IgD-negative memory B cell (primary cell): Measurements from ENCODE around the gene IL11RA. TPM values are rescaled to one million over a fixed set of nuclear protein-coding genes. Genes with fewer than 3 reads are reported as not detected.

Experiments used
- H3K27ac Mint-ChIP-seq, 3 donors: one replicate each; pipeline ENCODE4 v1.8.0; 2020 to 2022; ENCODE audit warnings: mild to moderate bottlenecking in 3 of 3, mixed read lengths in 3 of 3, moderate library complexity in 1 of 3
- H3K27me3 Mint-ChIP-seq: one replicate; pipeline ENCODE4 v1.8.0; 2021; ENCODE audit warnings: mixed read lengths
- H3K36me3 Mint-ChIP-seq: one replicate; pipeline ENCODE4 v1.8.0; 2020; ENCODE audit warnings: mild to moderate bottlenecking, mixed read lengths
- H3K4me1 Mint-ChIP-seq, 3 donors: one replicate each; pipeline ENCODE4 v1.8.0; 2020 to 2022; ENCODE audit warnings: mixed read lengths in 3 of 3, mild to moderate bottlenecking in 1 of 3
- H3K4me3 Mint-ChIP-seq, 4 donors: one replicate each; pipeline ENCODE4 v1.8.0; 2020 to 2022; ENCODE audit warnings: mild to moderate bottlenecking in 4 of 4, mixed read lengths in 4 of 4, moderate library complexity in 3 of 4
- H3K9me3 Mint-ChIP-seq, 3 donors: one replicate each; pipeline ENCODE4 v1.8.0; 2020 to 2021; ENCODE audit warnings: mixed read lengths in 3 of 3, mild to moderate bottlenecking in 1 of 3
- polyA plus RNA-seq: library from polyadenylated mRNA; unstranded; fragments of 300-500 nt; fragmentation: Illumina TruSeq; gene quantifications from one replicate; pipeline ENCODE4 v1.2.3, GENCODE V29; 2021

Gene IL11RA
- polyA plus RNA-seq, 1 donor from 2014 or later: 4.7 TPM

DNA sequence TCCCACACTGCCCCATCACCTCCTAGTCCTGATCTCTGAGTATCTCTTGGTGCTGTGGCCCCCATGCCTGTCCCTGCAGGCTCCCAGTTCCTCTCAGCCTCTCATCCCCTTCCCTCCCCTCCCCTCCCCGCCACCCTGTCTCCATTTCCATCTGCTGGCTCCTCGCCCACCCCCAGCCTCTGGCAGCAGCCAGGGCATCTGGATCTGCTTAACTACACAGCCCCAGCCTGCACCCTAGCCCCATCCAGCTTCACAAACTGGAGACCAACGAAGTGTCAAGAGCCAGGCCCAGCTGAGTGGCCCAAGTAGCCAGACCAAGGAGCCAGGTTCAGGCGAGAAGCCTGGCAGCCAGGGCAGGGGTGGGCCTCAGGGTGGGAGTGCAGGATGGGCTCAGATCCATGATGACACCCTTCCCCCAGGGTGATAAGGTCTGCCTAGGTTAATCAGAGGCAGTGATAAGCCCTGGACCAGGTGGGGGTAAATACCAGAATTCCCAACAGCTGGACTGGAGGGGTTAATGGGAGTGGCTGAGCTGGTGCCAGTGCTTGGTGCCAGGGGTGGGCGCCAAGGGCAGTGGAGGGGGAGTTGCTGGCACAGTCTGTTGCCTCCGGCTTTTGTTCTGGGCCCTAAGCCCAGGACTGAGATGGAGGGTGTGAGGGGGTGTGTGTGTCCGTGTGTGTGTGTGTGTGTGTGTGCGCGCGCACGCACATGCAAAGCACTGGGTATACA lies 2.5 kb downstream of the IL11RA start:
- peaks cover 2% of the 10 kb centered on the region for H3K36me3 Mint-ChIP-seq

DNA sequence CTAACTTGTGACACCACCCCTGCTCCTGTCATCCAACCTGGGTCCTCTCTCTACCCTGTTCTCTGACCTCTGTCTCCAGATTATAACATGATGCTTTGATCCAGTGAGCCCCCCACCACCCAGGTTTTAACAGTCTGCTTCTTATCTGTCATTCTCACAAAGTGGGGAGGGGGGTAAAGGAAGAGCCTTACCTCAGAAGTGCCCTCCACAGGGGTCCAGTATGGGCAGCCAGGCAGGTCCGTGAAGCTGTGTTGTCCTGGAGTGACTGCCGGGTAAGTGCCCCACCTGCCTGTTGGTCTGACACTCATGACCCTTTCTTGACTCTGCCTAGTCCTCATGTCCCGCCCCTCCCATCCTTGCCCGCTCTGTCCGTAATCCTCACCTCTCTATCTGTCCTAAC lies 3.4 kb downstream of the IL11RA start:
- peaks cover 0 to 5% (median 3%) of the 10 kb centered on the region in 3 donors for H3K4me1 Mint-ChIP-seq
- no peaks in the 10 kb centered on the region for H3K9me3 Mint-ChIP-seq
- H3K27ac Mint-ChIP-seq: no peak overlapping the region
- no peak overlapping the region for H3K4me3 Mint-ChIP-seq
- peaks cover 2% of the 10 kb centered on the region for H3K36me3 Mint-ChIP-seq
- no peaks in the 10 kb centered on the region for H3K27me3 Mint-ChIP-seq

More for the DNA sequence above, 2.5 kb downstream of the IL11RA start:
- no peak overlapping the region for H3K4me3 Mint-ChIP-seq
- no peaks in the 10 kb centered on the region for H3K27me3 Mint-ChIP-seq
- peaks cover 0 to 5% (median 3%) of the 10 kb centered on the region in 3 donors for H3K4me1 Mint-ChIP-seq
- H3K9me3 Mint-ChIP-seq: no peaks in the 10 kb centered on the region
- no peak overlapping the region for H3K27ac Mint-ChIP-seq

DNA sequence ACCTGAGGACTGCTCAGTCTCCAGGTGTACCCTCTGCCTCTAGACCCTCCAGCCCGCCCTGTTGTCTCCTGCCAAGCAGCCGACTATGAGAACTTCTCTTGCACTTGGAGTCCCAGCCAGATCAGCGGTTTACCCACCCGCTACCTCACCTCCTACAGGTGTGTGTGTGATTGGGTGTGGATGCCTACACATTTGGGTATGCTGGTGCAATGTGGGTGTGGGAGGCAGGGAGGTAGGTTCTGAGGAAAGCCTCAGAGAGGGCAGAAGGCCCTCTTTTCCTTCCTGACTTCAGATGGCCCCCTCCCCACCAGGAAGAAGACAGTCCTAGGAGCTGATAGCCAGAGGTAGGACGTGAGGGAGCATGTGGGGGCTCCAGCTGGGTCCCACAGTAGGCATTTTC lies 5.0 kb downstream of the IL11RA start:
- no peak overlapping the region for H3K4me3 Mint-ChIP-seq
- H3K27ac Mint-ChIP-seq: no peak overlapping the region
- H3K9me3 Mint-ChIP-seq: no peaks in the 10 kb centered on the region
- no peaks in the 10 kb centered on the region for H3K27me3 Mint-ChIP-seq
- H3K4me1 Mint-ChIP-seq: peaks cover 3 to 6% (median 5%) of the 10 kb centered on the region in 3 donors
- peaks cover 2% of the 10 kb centered on the region for H3K36me3 Mint-ChIP-seq

DNA sequence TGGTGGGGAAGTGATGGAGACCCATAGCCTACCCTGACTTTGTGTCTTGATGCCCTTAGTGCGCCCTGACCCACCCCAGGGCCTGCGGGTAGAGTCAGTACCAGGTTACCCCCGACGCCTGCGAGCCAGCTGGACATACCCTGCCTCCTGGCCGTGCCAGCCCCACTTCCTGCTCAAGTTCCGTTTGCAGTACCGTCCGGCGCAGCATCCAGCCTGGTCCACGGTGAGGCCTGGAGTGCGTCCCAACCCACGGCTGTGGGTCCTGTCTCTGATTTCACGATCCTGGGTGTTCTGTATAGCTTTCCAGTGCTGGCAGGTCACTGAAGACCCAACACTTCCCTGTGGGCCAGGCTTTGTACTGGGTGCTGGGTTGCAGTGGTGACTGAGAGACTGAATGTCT lies 6.5 kb downstream of the IL11RA start:
- Mint-ChIP-seq H3K36me3 (peaks cover 2% of the 10 kb centered on the region), H3K4me3 (no peak overlapping the region), H3K27ac (no peak overlapping the region), H3K9me3 (no peaks in the 10 kb centered on the region), H3K27me3 (no peaks in the 10 kb centered on the region), H3K4me1 (peaks cover 0 to 6% (median 3%) of the 10 kb centered on the region in 3 donors)

DNA sequence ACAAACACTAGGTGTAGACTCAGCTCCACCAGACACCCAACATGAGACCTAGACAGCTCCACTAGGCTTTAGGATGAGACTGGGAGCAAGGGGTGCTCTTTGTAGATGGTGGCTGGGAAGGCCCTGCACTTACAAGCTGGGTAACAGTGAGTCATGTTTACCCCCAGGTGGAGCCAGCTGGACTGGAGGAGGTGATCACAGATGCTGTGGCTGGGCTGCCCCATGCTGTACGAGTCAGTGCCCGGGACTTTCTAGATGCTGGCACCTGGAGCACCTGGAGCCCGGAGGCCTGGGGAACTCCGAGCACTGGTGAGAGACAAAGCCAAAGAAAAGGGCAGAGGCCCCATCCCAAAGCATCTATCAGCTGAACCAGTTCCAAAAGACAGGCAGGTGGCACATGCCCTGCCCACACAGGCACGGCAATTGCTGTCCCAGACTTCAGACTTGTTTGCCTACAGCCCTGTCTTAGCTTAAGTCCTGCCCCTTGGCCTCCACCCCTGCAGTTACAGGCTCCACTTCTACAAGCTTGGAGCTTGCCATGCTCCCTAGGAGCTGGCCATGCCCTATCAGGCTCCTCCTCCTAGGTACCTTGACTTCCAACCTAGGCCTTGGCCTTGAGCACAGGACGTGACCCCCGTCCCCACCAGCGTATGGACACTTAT lies 7.7 kb downstream of the IL11RA start:
- Mint-ChIP-seq H3K36me3 (peaks cover 2% of the 10 kb centered on the region), H3K27me3 (no peaks in the 10 kb centered on the region), H3K4me1 (peaks cover 9 to 13% (median 11%) of the 10 kb centered on the region in 3 donors)

DNA sequence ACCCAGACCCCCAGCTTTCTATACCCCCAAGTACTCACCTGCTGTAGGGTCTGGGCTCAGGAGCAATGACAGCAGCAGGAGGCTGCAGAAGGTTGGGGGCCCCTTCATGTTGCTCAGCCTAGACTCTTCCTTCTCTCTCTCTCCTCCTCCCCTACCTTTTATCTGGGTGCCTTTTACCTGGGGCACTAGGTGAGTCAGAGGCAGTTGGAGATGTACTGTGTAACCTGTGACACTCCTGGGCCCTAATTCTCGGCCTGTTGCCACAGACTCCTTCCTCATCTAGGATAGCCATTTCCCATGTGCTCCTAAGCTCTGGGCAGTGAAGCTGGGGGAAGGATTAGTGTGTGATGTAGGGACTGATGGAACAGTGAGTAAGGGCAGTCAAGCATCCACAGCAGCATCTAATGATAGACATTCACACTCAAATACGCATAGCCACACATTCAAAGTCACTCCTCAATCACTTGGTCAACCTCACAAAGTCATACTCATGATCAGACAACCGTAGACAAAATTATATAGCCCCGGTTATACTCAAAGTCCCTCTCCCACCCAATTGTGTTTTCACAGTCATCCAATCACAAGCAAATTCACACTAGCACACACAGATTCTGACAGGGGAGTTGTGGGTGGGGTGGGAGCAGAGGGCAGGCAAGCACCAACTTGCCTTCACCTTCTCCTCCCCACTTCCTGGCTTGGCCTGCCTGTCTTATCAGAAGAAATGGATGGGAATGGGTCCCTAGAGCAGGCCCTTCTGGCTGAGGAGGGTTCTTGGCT lies 10.7 kb downstream of the IL11RA start, which contains the start of gene CCL27:
Gene CCL27 (minus strand): TSS at position 132 of the 777 bp plus-strand sequence. CDS start 24 bp downstream, at position 108.
- H3K4me1 Mint-ChIP-seq: peaks cover 10 to 18% (median 16%) of the 10 kb centered on the region in 3 donors
- H3K9me3 Mint-ChIP-seq: no peaks in the 10 kb centered on the region
- peak within 1 kb of the TSS in 2 of 4 donors; percentile 12 to 72 for H3K4me3 Mint-ChIP-seq
- no peaks in the 10 kb centered on the region for H3K27me3 Mint-ChIP-seq
- H3K36me3 Mint-ChIP-seq: peaks cover 1% of the 10 kb centered on the region
- H3K27ac Mint-ChIP-seq: no peak within 1 kb of the TSS

More for the DNA sequence above, 7.7 kb downstream of the IL11RA start:
- Mint-ChIP-seq H3K4me3 (no peak overlapping the region), H3K27ac (no peak overlapping the region), H3K9me3 (no peaks in the 10 kb centered on the region)

DNA sequence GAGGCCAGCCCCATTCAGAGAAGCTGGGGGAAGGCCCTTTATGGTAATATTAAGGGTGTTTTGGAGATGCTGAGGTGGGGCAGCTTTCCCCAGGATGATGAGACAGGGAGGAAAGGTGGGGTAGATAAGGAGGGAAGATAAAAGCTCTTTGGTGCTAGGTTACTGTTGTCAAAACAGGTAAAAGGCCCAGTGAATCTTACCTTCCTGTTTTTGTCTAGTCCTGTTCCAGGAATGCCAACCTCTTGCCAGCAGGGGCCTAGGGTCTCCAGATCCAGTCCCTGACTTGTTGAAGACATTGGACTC lies 11.3 kb downstream of the IL11RA start:
- H3K9me3 Mint-ChIP-seq: no peaks in the 10 kb centered on the region
- H3K27ac Mint-ChIP-seq: no peak overlapping the region
- H3K4me1 Mint-ChIP-seq: peaks cover 10 to 18% (median 16%) of the 10 kb centered on the region in 3 donors
- peak overlapping the region in 1 of 4 donors; percentile 17 for H3K4me3 Mint-ChIP-seq
- H3K36me3 Mint-ChIP-seq: peaks cover 1% of the 10 kb centered on the region
- no peaks in the 10 kb centered on the region for H3K27me3 Mint-ChIP-seq

DNA sequence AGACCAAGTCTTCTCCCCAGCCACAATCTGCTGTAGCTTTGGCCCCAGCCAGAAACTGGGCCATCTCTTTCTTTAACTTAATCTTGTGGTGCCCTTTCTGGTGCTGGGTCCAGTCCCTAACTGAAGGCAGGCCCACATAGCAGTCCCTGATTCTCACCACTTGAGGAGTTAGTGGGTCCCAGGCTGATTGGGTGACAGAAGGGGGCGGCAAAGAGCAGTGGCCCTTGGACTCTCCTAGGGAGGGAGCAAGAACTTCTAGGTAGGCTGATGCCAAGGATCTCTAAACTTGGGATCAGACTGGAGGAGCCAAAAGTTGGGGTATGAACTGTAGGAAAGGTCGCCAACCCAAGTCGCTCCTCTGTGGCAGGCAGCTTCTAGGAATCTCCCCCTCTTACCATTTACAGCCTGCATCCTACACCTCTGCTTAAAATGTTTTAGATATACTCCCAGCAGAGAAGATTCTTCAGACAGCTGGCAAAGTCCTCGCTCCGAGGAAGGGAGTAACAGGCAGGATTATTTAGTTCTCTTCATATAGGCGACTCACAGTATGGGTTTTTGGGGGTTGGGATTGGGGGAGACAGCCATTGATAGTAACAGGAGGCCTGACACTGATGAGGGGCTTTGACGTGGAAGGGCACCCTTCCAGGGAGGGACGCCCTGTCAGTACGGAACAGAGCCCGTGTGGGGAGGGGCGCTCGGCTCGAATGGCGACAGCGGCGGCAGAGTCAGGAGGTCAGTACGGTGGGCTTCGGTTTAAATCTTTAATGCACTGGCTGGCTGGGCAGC lies 12.5 kb downstream of the IL11RA start:
- Mint-ChIP-seq H3K9me3 (peaks cover 0 to 5% (median 3%) of the 10 kb centered on the region in 3 donors), H3K36me3 (peaks cover 6% of the 10 kb centered on the region), H3K4me3 (peak overlapping the region; percentile 87 to 96 (median 93)), H3K27me3 (no peaks in the 10 kb centered on the region), H3K27ac (peak overlapping the region; percentile 85 to 96 (median 90)), H3K4me1 (peaks cover 10 to 18% (median 16%) of the 10 kb centered on the region in 3 donors)

DNA sequence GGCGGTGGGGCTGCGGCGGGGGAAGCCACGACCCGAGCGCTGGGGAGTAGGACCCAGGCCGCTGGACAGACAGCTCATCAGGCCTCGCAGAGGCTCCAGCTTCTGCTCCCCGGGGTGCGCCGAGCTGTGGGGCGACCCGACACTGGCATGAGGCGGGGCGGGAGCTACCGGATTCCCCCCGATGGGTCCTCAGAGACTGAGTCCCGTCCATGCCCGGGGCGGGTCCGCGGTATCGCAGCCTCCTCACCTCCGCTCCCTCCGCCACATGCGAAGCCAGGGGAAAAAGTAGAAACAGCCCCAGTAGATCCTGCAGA lies 13.0 kb downstream of the IL11RA start:
- Mint-ChIP-seq H3K4me3 (peak overlapping the region; percentile 87 to 98 (median 94)), H3K27ac (peak overlapping the region; percentile 90 to 97 (median 96)), H3K27me3 (no peaks in the 10 kb centered on the region), H3K4me1 (peaks cover 10 to 18% (median 16%) of the 10 kb centered on the region in 3 donors), H3K9me3 (peaks cover 4 to 7% (median 5%) of the 10 kb centered on the region in 3 donors), H3K36me3 (peaks cover 6% of the 10 kb centered on the region)

DNA sequence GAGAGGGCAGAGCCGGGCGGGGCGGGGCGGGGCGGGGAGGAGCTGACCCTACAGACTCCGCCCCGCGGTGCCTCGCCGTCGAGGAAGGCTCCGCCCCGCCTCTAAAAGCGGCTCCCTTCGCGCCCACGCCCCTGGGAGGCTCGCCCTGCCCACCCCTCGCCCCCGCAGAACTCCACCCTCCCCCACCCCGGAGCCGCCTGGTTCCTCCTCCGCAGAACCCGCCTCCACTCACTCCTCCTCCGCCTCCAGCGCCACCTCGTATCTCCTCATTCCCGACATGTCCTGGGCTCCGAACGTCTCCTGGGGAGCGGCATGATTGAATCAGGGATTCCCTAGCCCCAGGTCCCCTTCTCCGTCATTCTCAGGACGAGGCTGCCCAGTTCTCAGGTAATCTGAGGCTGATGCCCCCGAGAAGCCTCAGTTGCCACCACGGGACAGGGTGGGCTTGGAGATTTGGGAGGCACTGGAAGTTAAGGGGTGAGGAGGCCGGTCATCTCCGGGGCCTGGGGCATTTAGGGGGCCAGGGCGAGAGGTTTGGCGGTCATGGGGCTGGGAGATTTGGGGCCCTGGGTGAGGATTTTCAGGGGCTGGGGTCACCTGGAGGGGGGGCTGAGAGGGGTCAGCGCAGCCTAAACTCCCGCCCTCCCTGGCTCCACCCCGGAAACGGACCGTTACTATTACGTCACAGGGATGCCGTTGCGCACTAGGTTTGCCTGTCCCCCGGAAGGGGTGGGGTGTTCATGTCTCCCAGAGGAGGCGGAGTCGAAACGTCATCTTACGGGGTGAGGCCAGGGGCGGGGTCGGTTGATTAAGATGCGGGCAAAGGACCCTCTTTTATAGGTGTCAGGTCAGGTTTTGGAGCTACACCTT lies 13.6 kb downstream of the IL11RA start:
- peak overlapping the region; percentile 87 to 98 (median 94) for H3K4me3 Mint-ChIP-seq
- peaks cover 6% of the 10 kb centered on the region for H3K36me3 Mint-ChIP-seq
- peaks cover 4 to 9% (median 7%) of the 10 kb centered on the region in 3 donors for H3K9me3 Mint-ChIP-seq
- H3K27me3 Mint-ChIP-seq: no peaks in the 10 kb centered on the region
- H3K27ac Mint-ChIP-seq: peak overlapping the region; percentile 96 to 97 (median 96)
- H3K4me1 Mint-ChIP-seq: peaks cover 10 to 18% (median 16%) of the 10 kb centered on the region in 3 donors

DNA sequence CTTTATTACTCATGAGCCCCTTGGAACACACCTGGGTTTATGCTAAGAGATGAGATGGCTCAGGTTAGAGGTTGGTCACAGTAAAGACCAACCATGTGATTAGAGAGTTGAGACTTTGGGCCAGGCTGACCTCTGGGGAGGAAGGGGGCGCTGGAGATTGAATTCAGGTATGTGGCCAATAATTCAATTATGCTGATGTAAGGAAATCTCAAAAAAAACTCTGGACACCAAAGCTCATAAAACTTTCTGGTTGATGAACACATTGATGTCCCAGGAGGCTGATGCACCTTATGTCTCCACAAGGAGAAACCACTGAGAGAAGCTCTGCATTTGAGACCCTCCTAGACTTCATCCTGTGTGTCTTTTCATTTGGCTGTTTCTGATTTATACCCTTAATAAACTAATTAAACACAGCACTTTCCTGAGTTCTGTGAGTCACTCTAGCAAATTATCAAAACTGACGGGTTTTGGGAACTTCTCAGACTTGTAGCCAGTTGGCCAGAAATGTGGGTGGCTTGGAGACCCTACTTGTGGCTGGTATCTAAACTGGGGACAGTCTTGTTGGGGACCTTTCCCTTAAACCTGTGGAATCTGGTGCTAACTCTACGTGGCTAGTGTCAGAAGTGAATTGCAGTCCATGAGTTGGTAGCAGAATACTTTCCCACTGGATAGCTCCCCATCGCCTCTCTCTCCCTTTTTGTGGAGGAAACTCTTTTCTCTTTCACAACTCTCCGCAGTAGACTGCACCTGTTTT lies 18.0 kb downstream of the IL11RA start:
- H3K9me3 Mint-ChIP-seq: peaks cover 4 to 10% (median 9%) of the 10 kb centered on the region in 3 donors
- peaks cover 8% of the 10 kb centered on the region for H3K36me3 Mint-ChIP-seq
- peak overlapping the region in 2 of 3 donors; percentile 18 to 22 for H3K27ac Mint-ChIP-seq
- H3K4me3 Mint-ChIP-seq: peak overlapping the region in 2 of 4 donors; percentile 5 to 43
- H3K27me3 Mint-ChIP-seq: no peaks in the 10 kb centered on the region
- peaks cover 3 to 6% (median 5%) of the 10 kb centered on the region in 3 donors for H3K4me1 Mint-ChIP-seq

DNA sequence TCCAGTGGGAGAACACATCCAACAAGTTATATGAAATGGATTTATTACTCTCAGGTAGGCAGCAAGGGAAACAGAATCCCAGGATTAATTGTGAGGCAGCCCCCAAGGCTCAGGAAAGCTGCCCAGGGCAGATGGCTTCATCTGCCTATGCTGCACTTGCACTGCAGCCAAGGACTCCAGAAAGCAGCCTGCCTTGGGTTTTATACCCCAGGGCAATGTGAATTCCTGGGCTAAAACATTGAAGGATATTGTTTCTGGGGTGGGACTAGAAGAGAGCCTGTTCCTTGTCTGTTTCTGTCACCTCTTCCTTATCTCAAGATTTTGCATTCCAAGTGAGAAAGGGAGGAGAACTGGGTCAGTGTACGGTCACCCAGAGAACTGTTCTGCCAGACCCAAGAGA lies 19.3 kb downstream of the IL11RA start:
- Mint-ChIP-seq H3K36me3 (peaks cover 8% of the 10 kb centered on the region), H3K27ac (no peak overlapping the region), H3K9me3 (peaks cover 4 to 10% (median 9%) of the 10 kb centered on the region in 3 donors), H3K4me3 (no peak overlapping the region), H3K4me1 (peaks cover 0 to 6% (median 4%) of the 10 kb centered on the region in 3 donors), H3K27me3 (no peaks in the 10 kb centered on the region)

DNA sequence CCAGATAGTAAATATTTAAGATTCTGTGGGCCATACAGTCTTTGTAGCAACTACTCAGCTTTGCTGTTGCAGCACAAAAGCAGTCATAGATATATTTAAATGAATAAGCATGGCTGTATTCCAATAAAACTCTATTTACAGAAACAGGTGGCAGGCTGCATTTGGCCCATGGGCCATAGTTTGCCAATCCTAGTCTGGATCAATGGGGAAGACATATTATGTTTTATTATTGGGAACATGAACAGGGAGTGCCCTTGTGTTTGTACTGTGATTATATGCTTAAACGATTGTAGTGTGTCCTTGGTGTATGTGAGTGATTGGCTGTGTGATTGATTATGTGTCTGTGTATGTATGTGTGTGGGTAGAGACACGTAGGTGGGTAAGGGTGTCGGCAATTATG lies 22.5 kb downstream of the IL11RA start:
- Mint-ChIP-seq H3K36me3 (peaks cover 1% of the 10 kb centered on the region), H3K4me3 (peak overlapping the region in 1 of 4 donors; percentile 44), H3K4me1 (peaks cover 0 to 4% (median 4%) of the 10 kb centered on the region in 3 donors), H3K9me3 (peaks cover 4 to 6% (median 4%) of the 10 kb centered on the region in 3 donors), H3K27me3 (no peaks in the 10 kb centered on the region), H3K27ac (no peak overlapping the region)
